ENCODE measurements around the gene TRAF2.
A peak's percentile ranks its signal among the peaks of the same experiment; 100 is the strongest.

- no peak for TF ChIP-seq CTCF (IDR thresholded peaks at IDR 0.05; ENCODE audit: low read depth, low read length, missing input control)
- peak in 1 of 2 donors; percentile 51 for TF ChIP-seq GABPA (IDR thresholded peaks at IDR 0.05 in 1 of 2, conservative IDR thresholded peaks at IDR 0.05 in 1 of 2)
- TF ChIP-seq ATF3 (IDR thresholded peaks at IDR 0.05): no peak
- TF ChIP-seq JUND (IDR thresholded peaks at IDR 0.05): peak; percentile 70 to 74
- peak; percentile 16 for TF ChIP-seq TAF1 (conservative IDR thresholded peaks at IDR 0.05)
- peak; percentile 85 for TF ChIP-seq MAX (IDR thresholded peaks at IDR 0.05)
- TF ChIP-seq REST (IDR thresholded peaks at IDR 0.05): peak; percentile 81
- peak; percentile 60 for TF ChIP-seq NR2F2 (IDR thresholded peaks at IDR 0.05)
- TF ChIP-seq YY1 (IDR thresholded peaks at IDR 0.05): peak; percentile 60
- peak; percentile 21 to 55 for TF ChIP-seq RAD21 (IDR thresholded peaks at IDR 0.05)
- TF ChIP-seq ZBTB33 (IDR thresholded peaks at IDR 0.05): no peak
- peak; percentile 96 to 97 for TF ChIP-seq HNF4A (conservative IDR thresholded peaks at IDR 0.05)
- peak; percentile 94 for TF ChIP-seq SP1 (IDR thresholded peaks at IDR 0.05)
Measured at GRCh38 chr9:136939996-136940525, 53.7 kb downstream of the TRAF2 start.
